ENCODE data around the gene TOGARAM2.

GRCh38 chr2:28952836-28953211 lies 28.3 kb upstream of the TOGARAM2 start:
- TF ChIP-seq EGR1 (IDR thresholded peaks at IDR 0.05; ENCODE audit: borderline replicate concordance, low read depth, low read length): no peak
- peak in 2 of 3 experiments; percentile 4 to 17; a peak in 2 of 4 replicates for TF ChIP-seq CTCF (IDR thresholded peaks at IDR 0.05; ENCODE audit: control extremely low read depth in 1 of 3, insufficient read depth in 1 of 3, low read depth in 1 of 3, low read length in 3 of 3)

Measured in H1 (cell line).